22Rv1 (cell line): ENCODE measurements around the gene CYP27B1.

ENCODE experiments used
- CTCF ChIP-seq: fragments of 450-650 bp; IDR thresholded peaks from 2 replicates; pipeline ENCODE4 v1.5.1; 2017; ENCODE audit warnings: mild to moderate bottlenecking
- ZFX ChIP-seq: fragments of 450-650 bp; IDR thresholded peaks from 2 replicates; pipeline ENCODE4 v1.6.1; 2017; ENCODE audit warnings: antibody characterized with exemption, borderline replicate concordance

GRCh38 chr12:57776247-57776587 is 9.3 kb upstream of the CYP27B1 start:
- no peak; the same call in 1 of the 2 replicates for TF ChIP-seq CTCF
- TF ChIP-seq ZFX = no peak
